GM18868 (cell line): ENCODE data around the gene ANO8.
A peak's percentile ranks its signal among the peaks of the same experiment; 100 is the strongest.
"Not testable (repeated sequence)": the region's sequence is repeated elsewhere in the genome, so short reads cannot be mapped to it uniquely, and the experiment has no call there.

ENCODE experiments used
- ATAC-seq: cut with Tn5 transposase; IDR thresholded peaks from one replicate; pipeline ENCODE4 v1.9.1; 2021; ENCODE audit warnings: mild to moderate bottlenecking, moderate library complexity; ENCODE audit not compliant: unreplicated experiment

Gene ANO8

GRCh38 chr19:17312189-17313113 lies 22.2 kb downstream of the ANO8 start:
- no peak for ATAC-seq

GRCh38 chr19:17311455-17312188 lies 23.0 kb downstream of the ANO8 start:
- ATAC-seq: no peak

- ATAC-seq: no peak
Observed at GRCh38 chr19:17309965-17310461, 24.6 kb downstream of the ANO8 start.

- peak; percentile 63 for ATAC-seq
Observed at GRCh38 chr19:17309198-17309964, 25.3 kb downstream of the ANO8 start, which contains the start of gene DDA1. DDA1 (plus strand) TSS chr19:17309563; CDS start chr19:17309655, 92 bp downstream.

- ATAC-seq: no peak
Observed at GRCh38 chr19:17307876-17308377, 26.7 kb downstream of the ANO8 start.

GRCh38 chr19:17306285-17306714 lies 28.4 kb downstream of the ANO8 start:
- ATAC-seq: no peak

- peak; percentile 64 for ATAC-seq
Observed at GRCh38 chr19:17305517-17306284, 29.0 kb downstream of the ANO8 start, which contains the start of gene MRPL34. MRPL34 (plus strand) TSS chr19:17305872; CDS start chr19:17305893, 21 bp downstream.

GRCh38 chr19:17305216-17305516 lies 29.5 kb downstream of the ANO8 start:
- ATAC-seq: no peak

- no peak for ATAC-seq
Observed at GRCh38 chr19:17304386-17305215, 30.1 kb downstream of the ANO8 start.

- ATAC-seq: no peak
Observed at GRCh38 chr19:17303940-17304267, 30.8 kb downstream of the ANO8 start.

GRCh38 chr19:17303167-17303939 lies 31.3 kb downstream of the ANO8 start, which contains the start of gene ABHD8:
ABHD8 (minus strand) TSS chr19:17303425; CDS start chr19:17301616, 1,809 bp downstream.
- peak; percentile 62 for ATAC-seq

GRCh38 chr19:17302391-17303166 lies 32.1 kb downstream of the ANO8 start:
- no peak for ATAC-seq

GRCh38 chr19:17300992-17301619 lies 33.5 kb downstream of the ANO8 start:
- no peak for ATAC-seq

GRCh38 chr19:17296976-17297375 lies 37.7 kb downstream of the ANO8 start:
- no peak for ATAC-seq

GRCh38 chr19:17296273-17296672 lies 38.4 kb downstream of the ANO8 start:
- no peak for ATAC-seq

GRCh38 chr19:17295551-17295950 lies 39.1 kb downstream of the ANO8 start:
- ATAC-seq: not testable (repeated sequence)
